Ascending aorta (tissue), 2 donors: ENCODE results near the gene TBC1D22B. TPM values are rescaled to one million over a fixed set of nuclear protein-coding genes. Genes with fewer than 3 reads are reported as not detected.
A peak's percentile ranks its signal among the peaks of the same experiment; 100 is the strongest.

Experiments used
- DNase-seq, 2 donors: peaks; one replicate each; pipeline ENCODE4 v3.0.0-alpha.2; 2019; ENCODE audit warnings: low spot score in 2 of 2
- H3K27ac ChIP-seq, 2 donors: fragments of 200-600 bp; sonication (generic); one replicate each; pipeline ENCODE4 v1.5.1; 2016 to 2017; ENCODE audit warnings: mild to moderate bottlenecking in 1 of 2
- H3K27me3 ChIP-seq: fragments of 200-600 bp; sonication (generic); one replicate; pipeline ENCODE4 v1.5.1; 2017
- H3K36me3 ChIP-seq, 2 donors: fragments of 200-600 bp; sonication (generic); one replicate each; pipeline ENCODE4 v1.5.1; 2016
- H3K4me1 ChIP-seq, 2 donors: fragments of 200-600 bp; sonication (generic); one replicate each; pipeline ENCODE4 v1.5.1; 2016 to 2017; ENCODE audit warnings: mild to moderate bottlenecking in 1 of 2
- H3K4me3 ChIP-seq, 2 donors: fragments of 200-600 bp; sonication (generic); one replicate each; pipeline ENCODE4 v1.5.1; 2016 to 2017; ENCODE audit warnings: mild to moderate bottlenecking in 1 of 2
- H3K9me3 ChIP-seq, 2 donors: fragments of 200-600 bp; sonication (generic); one replicate each; pipeline ENCODE4 v1.5.1; 2016
- intact Hi-C: fragments of 100-400 bp; cut with DNase I; formaldehyde crosslinking; loops from one replicate; pipeline ENCODE4 v1.15.1; 2023
- total RNA-seq: library from RNA; depleted of rRNA; stranded (reverse); fragments of >200 nt; gene quantifications from one replicate; pipeline ENCODE4 v1.1.0, GENCODE V29; 2016
- TF ChIP-seq, protein P1 (sequence below), 3 experiments: fragments of 200-600 bp in 2 of 3; fragments of 450-650 bp in 1 of 3; sonication (generic) in 2 of 3; IDR thresholded peaks; one replicate each; pipeline ENCODE4 v1.5.1; 2016 to 2019; ENCODE audit warnings: antibody characterized with exemption in 3 of 3, mild to moderate bottlenecking in 1 of 3, moderate library complexity in 1 of 3

TBC1D22B gene
- total RNA-seq, 1 donor from 2014 or later, result 11.1 TPM

DNA sequence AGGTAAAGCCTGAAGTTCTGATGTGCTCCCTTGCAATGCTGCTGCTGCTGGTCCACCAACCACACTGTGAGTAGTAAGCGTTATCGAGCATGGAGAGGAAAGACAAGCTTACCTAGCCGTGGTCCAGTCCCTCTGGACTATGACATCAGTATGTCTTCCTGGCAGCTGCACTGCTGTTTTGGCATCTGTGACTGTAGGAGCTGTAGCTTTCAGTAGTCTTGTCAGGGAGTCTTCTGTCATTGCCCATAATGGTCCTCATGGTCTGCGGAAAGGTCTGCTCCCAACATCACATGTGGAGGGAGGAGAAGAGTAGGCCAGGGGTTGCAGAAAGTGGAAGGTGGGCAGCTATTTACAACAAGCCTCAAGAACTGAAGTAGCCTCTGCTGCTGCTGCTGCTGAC lies 27.2 kb downstream of the TBC1D22B start:
- Histone ChIP-seq H3K27ac (peak overlapping the region; percentile 66 to 94), H3K36me3 (peaks cover 16 to 21% of the 10 kb centered on the region in 2 donors), H3K4me1 (peaks cover 15 to 38% of the 10 kb centered on the region in 2 donors), H3K4me3 (no peak overlapping the region), H3K9me3 (no peaks in the 10 kb centered on the region), H3K27me3 (no peaks in the 10 kb centered on the region)
- intact Hi-C loops, result loop anchor here (1.0 kb wide), 1 partner anchor 27 kb away; the partner anchor contains the start of gene TBC1D22B
- TF ChIP-seq, protein P1, sequence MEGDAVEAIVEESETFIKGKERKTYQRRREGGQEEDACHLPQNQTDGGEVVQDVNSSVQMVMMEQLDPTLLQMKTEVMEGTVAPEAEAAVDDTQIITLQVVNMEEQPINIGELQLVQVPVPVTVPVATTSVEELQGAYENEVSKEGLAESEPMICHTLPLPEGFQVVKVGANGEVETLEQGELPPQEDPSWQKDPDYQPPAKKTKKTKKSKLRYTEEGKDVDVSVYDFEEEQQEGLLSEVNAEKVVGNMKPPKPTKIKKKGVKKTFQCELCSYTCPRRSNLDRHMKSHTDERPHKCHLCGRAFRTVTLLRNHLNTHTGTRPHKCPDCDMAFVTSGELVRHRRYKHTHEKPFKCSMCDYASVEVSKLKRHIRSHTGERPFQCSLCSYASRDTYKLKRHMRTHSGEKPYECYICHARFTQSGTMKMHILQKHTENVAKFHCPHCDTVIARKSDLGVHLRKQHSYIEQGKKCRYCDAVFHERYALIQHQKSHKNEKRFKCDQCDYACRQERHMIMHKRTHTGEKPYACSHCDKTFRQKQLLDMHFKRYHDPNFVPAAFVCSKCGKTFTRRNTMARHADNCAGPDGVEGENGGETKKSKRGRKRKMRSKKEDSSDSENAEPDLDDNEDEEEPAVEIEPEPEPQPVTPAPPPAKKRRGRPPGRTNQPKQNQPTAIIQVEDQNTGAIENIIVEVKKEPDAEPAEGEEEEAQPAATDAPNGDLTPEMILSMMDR (IDR thresholded peaks at IDR 0.05), result no peak
- no peak for DNase-seq

DNA sequence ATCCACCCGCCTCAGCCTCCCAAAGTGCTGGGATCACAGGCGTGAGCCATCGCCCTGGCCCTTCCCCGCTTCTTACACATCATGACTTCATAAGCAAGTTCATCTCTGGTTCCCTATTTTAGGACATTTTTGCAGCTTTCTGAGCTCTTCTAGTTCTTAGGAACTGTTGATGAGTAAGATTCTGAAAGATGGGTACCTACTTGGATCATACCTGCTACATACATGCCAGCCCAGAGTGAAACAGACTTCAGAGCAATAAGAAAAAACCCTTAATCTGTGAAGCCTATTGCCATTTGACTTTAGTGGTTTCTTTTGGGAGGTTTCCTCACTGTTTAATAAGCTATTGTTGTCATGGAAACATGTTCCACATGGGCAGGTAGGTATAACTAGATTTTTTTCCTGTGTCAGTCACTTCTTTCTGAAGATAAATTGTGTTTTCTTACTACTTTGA lies 28.3 kb downstream of the TBC1D22B start:
- H3K27me3 ChIP-seq, result no peaks in the 10 kb centered on the region
- no peaks in the 10 kb centered on the region for H3K9me3 ChIP-seq
- H3K4me3 ChIP-seq, result no peak overlapping the region
- intact Hi-C loops, result no loop called here
- peak overlapping the region in 1 of 2 donors; percentile 66 for H3K27ac ChIP-seq
- H3K36me3 ChIP-seq, result peaks cover 21 to 25% of the 10 kb centered on the region in 2 donors
- TF ChIP-seq, protein P1 (IDR thresholded peaks at IDR 0.05), result no peak
- H3K4me1 ChIP-seq, result peaks cover 7 to 27% of the 10 kb centered on the region in 2 donors
- DNase-seq, result no peak

DNA sequence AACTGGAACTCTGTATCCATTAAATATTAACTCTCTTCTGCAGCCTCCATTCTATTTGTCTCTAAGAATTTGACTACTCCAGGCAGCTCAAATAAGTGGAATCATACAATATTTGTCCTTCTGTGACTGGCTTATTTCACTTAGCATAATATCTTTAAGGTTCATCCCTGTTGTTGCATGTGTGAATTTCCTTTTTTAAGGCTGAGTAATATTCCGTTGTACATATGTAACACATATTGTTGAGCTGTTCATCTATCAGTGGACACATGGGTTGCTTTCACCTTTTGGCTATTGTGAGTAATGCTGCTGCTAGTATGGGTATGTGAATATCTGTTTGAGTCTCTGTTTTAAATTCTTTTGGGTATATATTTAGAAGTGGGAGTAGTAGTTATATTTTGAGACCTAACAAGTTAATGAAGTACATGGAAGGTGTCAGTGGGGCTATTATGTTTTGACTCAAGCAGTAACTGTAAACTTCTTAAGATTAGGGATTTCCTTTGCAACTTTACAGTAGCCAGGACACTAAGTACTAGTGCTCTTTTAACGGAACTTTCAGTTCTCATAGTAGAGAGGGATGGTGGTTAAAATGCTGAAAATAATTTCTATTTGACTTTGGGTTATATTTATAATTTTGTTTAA lies 30.1 kb downstream of the TBC1D22B start:
- no peak for DNase-seq
- no peak overlapping the region for H3K4me3 ChIP-seq
- H3K4me1 ChIP-seq, result peaks cover 4 to 18% of the 10 kb centered on the region in 2 donors
- H3K9me3 ChIP-seq, result no peaks in the 10 kb centered on the region
- peaks cover 30 to 42% of the 10 kb centered on the region in 2 donors for H3K36me3 ChIP-seq
- TF ChIP-seq, protein P1 (IDR thresholded peaks at IDR 0.05), result no peak
- H3K27me3 ChIP-seq, result no peaks in the 10 kb centered on the region
- intact Hi-C loops, result no loop called here
- no peak overlapping the region for H3K27ac ChIP-seq

DNA sequence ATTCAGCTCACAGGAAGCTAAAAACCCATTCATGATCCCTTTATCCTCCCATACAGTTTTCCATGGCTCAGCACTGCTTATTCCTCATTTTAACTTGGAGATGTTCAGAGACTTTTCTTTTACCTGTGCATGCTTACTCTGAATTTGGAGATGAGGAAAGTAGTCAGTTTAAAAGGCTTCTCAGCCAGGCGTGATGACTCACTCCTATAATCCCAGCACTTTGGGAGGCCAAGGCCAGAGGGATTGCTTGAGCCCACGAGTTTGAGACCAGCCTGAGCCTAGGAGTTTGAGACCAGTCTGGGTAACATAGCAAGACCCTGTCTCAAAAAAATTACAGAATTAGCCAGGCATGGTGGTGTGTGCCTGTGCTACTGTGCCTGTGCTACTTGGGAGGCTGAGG lies 30.7 kb downstream of the TBC1D22B start:
- Histone ChIP-seq H3K36me3 (peaks cover 30 to 44% of the 10 kb centered on the region in 2 donors), H3K27me3 (no peaks in the 10 kb centered on the region), H3K27ac (no peak overlapping the region), H3K4me1 (peaks cover 4 to 13% of the 10 kb centered on the region in 2 donors), H3K9me3 (no peaks in the 10 kb centered on the region), H3K4me3 (no peak overlapping the region)
- DNase-seq, result no peak
- intact Hi-C loops, result no loop called here
- TF ChIP-seq, protein P1 (IDR thresholded peaks at IDR 0.05), result no peak

DNA sequence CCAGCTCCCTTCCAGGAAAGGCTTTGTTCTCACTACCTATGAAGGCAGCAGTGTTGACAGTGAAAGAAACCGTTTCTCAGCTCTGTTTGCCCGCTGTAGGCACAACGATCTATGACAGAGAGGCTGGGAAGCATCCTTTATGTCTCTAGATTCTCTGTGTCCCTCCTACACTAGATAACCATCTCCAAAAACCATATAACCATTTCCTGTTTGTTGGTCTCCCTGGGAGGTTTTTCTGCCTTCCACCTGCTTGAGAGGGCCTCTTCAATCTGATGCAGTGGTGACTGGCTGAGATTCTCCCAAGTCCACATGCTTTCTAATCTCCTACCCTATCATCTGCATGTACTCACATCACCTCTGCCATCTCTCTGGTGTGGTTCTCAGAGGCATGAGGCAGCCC lies 32.4 kb downstream of the TBC1D22B start:
- H3K4me3 ChIP-seq, result no peak overlapping the region
- no peaks in the 10 kb centered on the region for H3K9me3 ChIP-seq
- TF ChIP-seq, protein P1 (IDR thresholded peaks at IDR 0.05), result no peak

More for the DNA sequence above, 32.4 kb downstream of the TBC1D22B start:
- H3K27ac ChIP-seq, result no peak overlapping the region
- H3K27me3 ChIP-seq, result no peaks in the 10 kb centered on the region
- DNase-seq, result no peak
- H3K4me1 ChIP-seq, result peaks cover 0 to under 1% of the 10 kb centered on the region in 2 donors
- H3K36me3 ChIP-seq, result peaks cover 29 to 49% of the 10 kb centered on the region in 2 donors
- intact Hi-C loops, result loop anchor here (1.0 kb wide), 1 partner anchor 15 kb away; no protein-coding TSS in a partner anchor
